ENCODE results near the gene USP13.

GRCh38 chr3:179716226-179716625 is 63.4 kb downstream of the USP13 start:
- TF ChIP-seq CTCF (IDR thresholded peaks at IDR 0.05) (no peak), POLR2A (IDR thresholded peaks at IDR 0.05) (no peak), POLR2AphosphoS5 (IDR thresholded peaks at IDR 0.05) (no peak), EP300 (IDR thresholded peaks at IDR 0.05) (no peak)
